GM12878 (cell line): Measurements from ENCODE around the gene TM4SF4. TPM values are rescaled to one million over a fixed set of nuclear protein-coding genes. Genes with fewer than 3 reads are reported as not detected.
A peak's percentile ranks its signal among the peaks of the same experiment; 100 is the strongest.

Experiments used
- ASH2L ChIP-seq: fragments of 300-600, 200-600 bp; sonication (generic); IDR thresholded peaks from 2 replicates; pipeline ENCODE4 v1.6.1; 2017; ENCODE audit warnings: low read depth, mild to moderate bottlenecking, borderline replicate concordance
- BCL11A ChIP-seq: IDR thresholded peaks from 2 replicates; pipeline ENCODE4 v1.6.1; 2011; ENCODE audit warnings: low read depth, low read length
- BMI1 ChIP-seq: fragments of 450-650 bp; IDR thresholded peaks from 2 replicates; pipeline ENCODE4 v1.6.1; 2016; ENCODE audit warnings: mild to moderate bottlenecking, moderate library complexity, borderline replicate concordance
- CBFB ChIP-seq: IDR thresholded peaks from 2 replicates; pipeline ENCODE4 v1.6.1; 2016; ENCODE audit warnings: antibody characterized with exemption, low read depth
- CBX3 ChIP-seq: fragments of 200-600 bp; sonication (generic); IDR thresholded peaks from 2 replicates; pipeline ENCODE4 v1.6.1; 2016; ENCODE audit warnings: low read depth, borderline replicate concordance
- CBX5 ChIP-seq: sonication (generic); IDR thresholded peaks from 2 replicates; pipeline ENCODE4 v1.6.1; 2016; ENCODE audit warnings: low read depth, moderate library complexity, mild to moderate bottlenecking, inconsistent platforms
- CHD2 ChIP-seq: IDR thresholded peaks from 2 replicates; pipeline ENCODE4 v1.6.1; 2011; ENCODE audit warnings: low read depth, low read length, improper control_type of control experiment, borderline replicate concordance
- E4F1 ChIP-seq: fragments of 450-650 bp; IDR thresholded peaks from 2 replicates; pipeline ENCODE4 v1.6.1; 2018; ENCODE audit warnings: borderline replicate concordance, mild to moderate bottlenecking; ENCODE audit not compliant: partially characterized antibody
- ESRRA ChIP-seq: IDR thresholded peaks from 2 replicates; pipeline ENCODE4 v1.6.1; 2012; ENCODE audit warnings: mild to moderate bottlenecking, low read length, improper control_type of control experiment
- IRF4 ChIP-seq: IDR thresholded peaks from 2 replicates; pipeline ENCODE4 v1.6.1; 2011; ENCODE audit warnings: low read depth, low read length
- MTA2 ChIP-seq: fragments of 450-650 bp; IDR thresholded peaks from 2 replicates; pipeline ENCODE4 v1.6.1; 2016; ENCODE audit warnings: low read depth, mild to moderate bottlenecking, moderate library complexity
- NRF1 ChIP-seq: conservative IDR thresholded peaks from 2 replicates; pipeline ENCODE4 v1.6.1; 2011; ENCODE audit warnings: mild to moderate bottlenecking, low read depth, low read length, improper control_type of control experiment
- PBX3 ChIP-seq: IDR thresholded peaks from 2 replicates; pipeline ENCODE4 v1.6.1; 2011; ENCODE audit warnings: mild to moderate bottlenecking, low read depth, low read length, moderate library complexity; ENCODE audit not compliant: insufficient replicate concordance
- POU2F2 ChIP-seq: IDR thresholded peaks from 3 replicates; pipeline ENCODE4 v1.6.1; 2011; ENCODE audit warnings: low read depth, mild to moderate bottlenecking, low read length, borderline replicate concordance
- RELA ChIP-seq: fragments of 450-650 bp; IDR thresholded peaks from 2 replicates; pipeline ENCODE4 v1.8.0; 2014; ENCODE audit warnings: borderline replicate concordance; ENCODE audit not compliant: partially characterized antibody
- SIN3A ChIP-seq: IDR thresholded peaks from 2 replicates; pipeline ENCODE4 v1.6.1; 2012; ENCODE audit warnings: low read depth, low read length, improper control_type of control experiment
- SIX5 ChIP-seq: IDR thresholded peaks from 2 replicates; pipeline ENCODE4 v1.6.1; 2011; ENCODE audit warnings: mild to moderate bottlenecking, low read depth, low read length, moderate library complexity; ENCODE audit not compliant: severe bottlenecking
- SMAD5 ChIP-seq: IDR thresholded peaks from 2 replicates; pipeline ENCODE4 v1.6.1; 2016; ENCODE audit warnings: antibody characterized with exemption, low read depth
- TCF7 ChIP-seq: IDR thresholded peaks from 2 replicates; pipeline ENCODE4 v1.6.1; 2014; ENCODE audit warnings: antibody characterized with exemption, borderline replicate concordance
- ZBTB40 ChIP-seq: fragments of 450-650 bp; IDR thresholded peaks from 2 replicates; pipeline ENCODE4 v1.6.1; 2016; ENCODE audit warnings: mild to moderate bottlenecking, moderate library complexity, borderline replicate concordance
- ZNF24 ChIP-seq: fragments of 450-650 bp; IDR thresholded peaks from 2 replicates; pipeline ENCODE4 v1.6.1; 2017; ENCODE audit warnings: antibody characterized with exemption, mild to moderate bottlenecking
- ZNF384 ChIP-seq: IDR thresholded peaks from 2 replicates; pipeline ENCODE4 v1.6.1; 2012; ENCODE audit warnings: low read depth, mild to moderate bottlenecking, low read length, improper control_type of control experiment, borderline replicate concordance
- ZSCAN29 ChIP-seq: fragments of 450-650 bp; IDR thresholded peaks from 2 replicates; pipeline ENCODE4 v1.6.1; 2017; ENCODE audit warnings: mild to moderate bottlenecking, moderate library complexity
- polyA plus RNA-seq, 11 experiments: library from polyadenylated mRNA; depleted of rRNA in 4 of 11; unstranded in 6 of 11; stranded (reverse) in 5 of 11; fragments of >200 nt; fragmentation: Nextera tagmentation in 4 of 11; fragmentation: Illumina TruSeq in 1 of 11; extraction: Ambion mirVana in 4 of 11; extraction: Trizol in 1 of 11; gene quantifications; 1 replicate in 1 of 11; 2 replicates in 10 of 11; pipeline versions ENCODE4 v1.2.1 to v1.2.3, GENCODE V29; 2011 to 2016; ENCODE audit warnings: inconsistent platforms in 2 of 11, missing spikeins in 2 of 11, low read depth in 1 of 11
- total RNA-seq, 4 experiments: library from RNA; depleted of rRNA in 3 of 4; stranded (reverse); fragments of >200 nt in 3 of 4; fragmentation: Illumina TruSeq in 1 of 4; extraction: Trizol in 1 of 4; gene quantifications; 2 replicates each; pipeline versions ENCODE4 v1.2.1 to v1.2.3, GENCODE V29; 2013 to 2021

The TM4SF4 gene
- total and polyA plus RNA-seq, 10 of the 15 experiments (the other 5 are each of a cell fraction or from before 2014, with no cell fraction given) = 0.06 to 1.3 TPM; not detected in 8

- TF ChIP-seq ZBTB40 = no peak
- no peak for TF ChIP-seq CBX5
- TF ChIP-seq ZSCAN29 = no peak
- TF ChIP-seq BCL11A = peak; percentile 72; the same call in 1 of the 2 replicates
- no peak for TF ChIP-seq SMAD5
- TF ChIP-seq NRF1 = no peak
- no peak for TF ChIP-seq RELA
- TF ChIP-seq TCF7 = no peak
- TF ChIP-seq CHD2 = no peak
- no peak for TF ChIP-seq ASH2L
- TF ChIP-seq CBX3 = no peak
- TF ChIP-seq ESRRA = no peak
- 0 out of 2 replicates have a peak, but pooled peaks have one; percentile 33 for TF ChIP-seq ZNF24
- TF ChIP-seq E4F1 = no peak
- peak; percentile 100 for TF ChIP-seq MTA2
- no peak for TF ChIP-seq POU2F2
- TF ChIP-seq CBFB = no peak
- TF ChIP-seq IRF4 = no peak
- TF ChIP-seq BMI1 = peak; percentile 80
- no peak for TF ChIP-seq SIN3A
- no peak for TF ChIP-seq ZNF384
- TF ChIP-seq PBX3 = no peak
- no peak for TF ChIP-seq SIX5
These were observed 31.5 kb upstream of the TM4SF4 start (continued) for GRCh38 chr3:149442851-149443544.
